Measurements from ENCODE around the gene COLEC11.

COLEC11 gene

DNA sequence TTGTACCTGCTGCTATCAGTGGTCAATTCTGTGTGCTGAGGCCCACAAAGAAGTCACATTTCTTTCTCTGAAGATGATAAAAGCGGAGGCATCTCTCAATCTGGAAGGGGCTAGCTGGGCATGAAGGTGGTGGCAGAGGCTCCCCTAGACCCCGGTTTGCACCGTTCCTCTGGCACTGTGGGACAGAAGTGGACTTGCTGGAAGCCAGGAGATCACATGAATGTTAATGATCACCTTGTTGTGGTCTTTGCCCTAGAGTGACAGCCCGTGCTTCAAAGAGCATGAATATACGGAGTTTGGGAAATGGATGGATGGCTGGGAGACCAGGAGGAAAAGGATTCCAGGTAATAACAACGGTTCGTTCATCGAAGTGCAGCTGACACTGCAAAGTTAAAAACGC, 83.3 kb downstream of the COLEC11 start:
- DNase-seq, result no peak

DNA sequence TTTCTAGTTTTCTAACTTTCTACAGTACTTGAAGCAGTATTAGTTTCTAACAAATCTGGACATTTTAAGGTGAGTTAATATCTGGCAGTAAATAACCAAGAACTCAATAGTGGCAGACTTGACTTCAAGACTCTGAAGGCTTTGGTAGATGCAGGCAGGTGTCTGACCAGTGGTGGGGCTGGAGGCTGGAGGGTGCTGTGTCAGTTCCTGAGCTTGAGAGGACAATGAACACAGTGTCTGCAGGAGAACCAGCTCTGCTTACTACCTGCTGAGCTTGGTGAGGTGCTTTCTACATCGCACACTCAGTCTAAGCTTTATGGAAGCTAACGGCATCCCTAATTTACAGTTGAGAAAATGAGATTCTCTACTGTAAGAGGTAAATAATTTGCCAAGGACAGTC, 84.3 kb downstream of the COLEC11 start:
- DNase-seq, result no peak

DNA sequence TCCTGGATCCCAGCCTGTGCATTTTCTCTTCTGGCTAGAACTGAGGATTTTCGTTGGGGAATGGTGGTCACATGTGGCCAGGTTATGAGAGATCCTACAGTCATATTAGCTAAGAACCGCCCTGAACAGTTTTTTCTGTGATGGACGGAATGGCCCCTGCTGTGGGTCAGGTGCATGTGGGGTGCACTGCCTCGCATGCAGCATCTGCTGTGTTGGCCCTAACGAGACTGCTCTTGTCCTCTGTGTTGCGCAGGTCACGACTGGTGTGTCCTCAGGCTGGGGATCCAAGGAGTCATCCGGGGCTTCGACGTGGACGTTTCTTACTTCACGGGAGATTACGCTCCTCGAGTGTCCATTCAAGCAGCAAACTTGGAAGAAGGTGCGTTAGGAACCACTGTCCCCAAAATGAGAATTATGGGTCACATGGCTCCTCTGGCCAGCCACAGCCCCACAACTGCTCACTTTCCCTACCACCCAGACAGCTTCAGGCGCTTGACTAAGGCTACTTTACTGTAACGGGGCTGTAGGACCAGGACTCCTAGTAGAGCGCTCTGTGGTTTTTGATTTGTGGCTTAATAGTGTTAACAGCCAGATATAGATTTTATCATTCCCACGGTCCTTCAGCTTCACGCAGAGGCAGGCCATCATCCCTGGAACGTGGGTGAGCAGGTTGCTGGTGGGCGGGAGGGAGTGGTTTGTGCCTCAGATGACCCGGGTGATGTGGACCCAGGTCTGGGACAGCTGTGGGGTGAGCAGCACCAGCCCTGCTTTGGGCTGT, 84.9 kb downstream of the COLEC11 start:
- DNase-seq, result no peak

DNA sequence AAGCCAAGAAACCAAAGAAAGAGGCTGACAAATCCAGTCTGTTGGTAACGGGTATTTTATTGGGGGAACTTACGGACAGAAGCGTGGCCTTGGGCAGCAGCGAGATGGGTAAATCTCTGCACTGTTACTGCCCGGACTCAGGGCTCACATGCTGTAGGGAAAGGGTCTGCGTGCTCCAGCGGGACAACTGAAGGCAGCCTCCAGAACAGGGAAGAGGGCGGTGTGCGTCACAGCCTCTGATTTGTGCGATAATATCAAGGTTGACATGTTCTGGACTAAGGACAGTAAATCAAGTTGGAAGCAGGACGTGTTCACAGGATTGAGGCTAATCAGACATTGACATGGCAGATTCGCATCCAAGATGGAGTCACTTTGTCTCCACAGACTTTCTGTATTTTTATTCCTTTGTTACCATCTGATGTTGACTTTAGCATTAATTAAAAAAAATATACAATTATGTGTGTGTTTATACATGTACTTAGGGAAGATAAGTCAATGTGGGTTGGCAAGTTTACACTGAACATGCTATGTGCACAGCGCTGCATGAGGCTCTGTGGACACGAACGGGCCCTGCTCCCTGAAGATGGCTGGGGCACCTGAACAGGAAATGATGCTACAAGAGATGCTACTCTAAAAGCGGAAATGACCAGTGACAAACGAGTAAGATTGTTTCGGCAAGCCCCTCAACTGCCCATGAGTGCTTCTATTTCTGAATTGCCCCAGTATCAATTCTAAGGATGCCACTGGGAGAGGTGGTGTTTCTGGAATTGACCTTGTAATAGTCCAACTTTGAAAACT, 85.8 kb downstream of the COLEC11 start:
- no peak for DNase-seq

DNA sequence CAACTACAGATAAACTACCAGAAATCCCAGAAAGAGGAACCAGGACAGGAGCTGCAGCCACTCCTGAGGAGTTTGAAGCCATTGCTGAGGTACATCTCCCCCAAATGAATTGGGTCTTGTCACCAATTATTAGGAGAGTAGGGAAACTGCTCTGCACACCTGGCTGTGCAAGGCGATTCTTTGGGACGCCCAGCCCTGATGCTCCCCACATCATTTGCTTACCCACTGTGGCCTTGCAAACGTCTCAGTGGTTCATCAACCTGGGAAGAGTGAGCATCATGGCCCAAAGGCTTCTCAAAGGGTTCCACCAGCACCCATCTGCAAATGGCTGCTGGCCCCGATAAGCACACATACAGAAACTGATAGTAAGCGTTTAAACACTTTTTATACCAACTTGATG, 86.7 kb downstream of the COLEC11 start:
- DNase-seq, result no peak

DNA sequence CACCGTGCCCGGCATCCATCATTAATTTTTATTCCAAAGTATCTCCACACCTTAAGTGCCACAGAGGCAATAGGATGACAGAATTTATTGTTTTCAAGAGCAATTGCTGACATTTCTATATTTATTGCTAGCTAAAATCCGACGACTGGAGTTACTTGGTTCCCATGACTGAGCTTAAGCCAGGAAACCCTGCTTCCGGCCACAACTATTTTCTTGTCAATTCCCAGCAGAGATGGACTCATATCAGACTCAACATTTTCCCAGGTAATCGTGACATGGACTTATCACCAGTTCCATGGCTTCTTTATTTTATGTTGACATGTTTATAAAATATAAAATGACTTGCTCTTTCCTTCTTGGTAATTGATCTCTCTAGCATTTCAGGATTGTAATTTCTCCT, 87.9 kb downstream of the COLEC11 start:
- DNase-seq, result no peak

DNA sequence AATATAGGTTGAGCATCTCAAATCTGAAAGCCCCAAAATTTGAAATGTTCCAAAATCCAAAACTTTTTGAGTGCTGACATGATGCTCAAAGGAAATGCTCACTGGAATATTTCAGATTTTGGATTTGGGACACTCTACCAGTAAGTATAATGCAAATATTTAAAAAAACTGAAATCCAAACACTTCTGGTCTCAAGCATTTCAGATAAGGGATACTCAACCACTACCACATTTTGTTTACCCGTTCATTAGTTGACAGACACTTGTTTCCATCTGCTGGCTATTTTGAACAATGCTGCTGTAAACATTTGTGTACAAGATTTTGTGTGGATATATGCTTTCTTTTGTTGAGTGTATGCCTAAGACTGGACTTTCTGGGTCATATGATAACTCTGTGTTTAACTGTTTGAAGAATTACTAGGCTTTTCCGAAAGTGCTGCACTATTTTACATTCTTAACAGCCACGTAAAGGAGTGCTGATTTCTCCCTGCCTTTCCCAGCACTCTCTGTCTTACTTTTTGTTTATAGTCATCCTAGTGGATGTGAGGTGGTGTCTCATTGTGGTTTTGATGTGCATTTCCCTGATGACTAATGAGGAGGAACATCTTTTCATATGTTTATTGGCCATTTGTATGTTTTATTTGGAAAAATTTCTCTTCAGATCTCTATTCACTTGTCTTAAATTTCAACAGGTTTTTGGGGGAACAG, 89.0 kb downstream of the COLEC11 start:
- no peak for DNase-seq

DNA sequence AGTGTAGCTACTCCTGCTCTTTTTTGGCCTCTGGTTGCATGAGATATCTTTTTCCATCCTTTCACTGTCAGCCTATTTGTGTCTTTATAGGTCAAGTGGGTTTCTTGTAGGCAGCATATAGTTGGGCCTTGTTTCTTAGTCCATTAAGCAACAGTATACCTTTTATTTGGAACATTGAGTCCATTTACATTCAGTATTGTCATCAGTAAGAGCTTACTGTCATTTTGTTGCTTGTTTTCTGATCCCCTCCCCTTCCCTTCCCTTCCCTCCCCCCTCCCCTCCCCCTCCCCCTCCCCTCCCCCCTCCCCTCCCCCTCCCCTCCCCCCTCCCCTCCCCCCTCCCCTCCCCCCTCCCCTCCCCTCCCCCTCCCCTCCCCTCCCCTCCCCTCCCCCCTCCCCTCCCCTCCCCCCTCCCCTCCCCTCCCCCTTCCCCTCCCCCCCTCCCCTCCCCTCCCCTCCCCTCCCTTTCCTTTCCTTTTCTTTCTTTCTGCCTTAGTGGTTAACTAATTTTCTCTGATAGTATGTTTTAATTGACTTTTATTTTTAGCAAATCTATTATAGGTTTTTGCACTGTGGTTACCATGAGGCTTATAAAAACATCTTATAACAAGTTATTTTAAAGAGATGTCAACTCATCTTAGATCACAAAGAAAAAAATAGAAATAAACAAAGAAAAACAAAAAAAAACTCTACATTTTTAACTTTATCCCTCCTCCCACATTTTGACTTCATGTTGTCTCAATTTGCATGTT, 95.3 kb downstream of the COLEC11 start:
- no peak for DNase-seq

DNA sequence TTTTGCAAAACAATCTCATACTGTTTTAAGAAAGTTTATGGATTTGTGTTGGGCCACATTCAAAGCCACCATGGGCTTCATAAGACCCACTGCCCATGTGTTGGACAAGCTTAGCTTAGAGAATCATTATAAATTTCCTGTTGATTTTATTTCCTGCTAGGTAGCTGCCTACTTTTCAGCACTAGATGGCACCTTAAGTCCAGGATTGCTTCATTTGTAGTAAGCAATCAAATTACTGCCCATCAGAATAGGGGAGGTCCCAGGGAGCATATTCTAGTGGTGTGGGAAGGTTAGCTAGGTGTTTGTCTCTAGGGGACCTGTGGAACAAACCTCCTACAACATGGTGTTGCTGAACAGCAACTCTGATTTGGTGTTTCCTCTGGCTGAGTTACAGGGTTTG, 97.5 kb downstream of the COLEC11 start:
- peak; percentile 46 for DNase-seq

Measured in NCI-H1694 (cell line).